Right lobe of liver (tissue), 6 donors: ENCODE measurements around the gene MYOF. TPM values are rescaled to one million over a fixed set of nuclear protein-coding genes. Genes with fewer than 3 reads are reported as not detected.

ENCODE experiments used
- ATAC-seq, 4 donors: fragments of 200-7000 bp; cut with Tn5 transposase; one replicate each; pipeline ENCODE4 v1.9.1; 2020; ENCODE audit warnings: mild to moderate bottlenecking in 4 of 4, moderate library complexity in 4 of 4
- DNase-seq, 3 donors: peaks; one replicate each; pipeline ENCODE4 v3.0.0-alpha.2; 2020
- H3K27ac ChIP-seq, 3 donors: fragments of 200-600 bp; one replicate each; pipeline ENCODE4 v1.8.0; 2022
- H3K27me3 ChIP-seq, 2 donors: fragments of 200-600 bp; one replicate each; pipeline ENCODE4 v1.8.0; 2022
- H3K36me3 ChIP-seq, 4 donors: fragments of 200-600 bp; sonication (generic) in 1 of 4; one replicate each; pipeline versions ENCODE4 v1.5.1 to v1.8.0; 2017 to 2022; ENCODE audit warnings: control low read depth in 1 of 4
- H3K4me1 ChIP-seq, 4 donors: fragments of 200-600 bp; sonication (generic) in 1 of 4; one replicate each; pipeline versions ENCODE4 v1.5.1 to v1.8.0; 2017 to 2022; ENCODE audit warnings: control low read depth in 1 of 4
- H3K4me3 ChIP-seq, 3 donors: fragments of 200-600 bp; one replicate each; pipeline ENCODE4 v1.8.0; 2022
- H3K9me3 ChIP-seq, 4 donors: fragments of 200-600 bp; sonication (generic) in 1 of 4; one replicate each; pipeline versions ENCODE4 v1.5.1 to v1.8.0; 2017 to 2022; ENCODE audit warnings: control low read depth in 1 of 4
- POLR2A ChIP-seq: fragments of 450-650 bp; IDR thresholded peaks from one replicate; pipeline ENCODE4 v1.6.1; 2017; ENCODE audit warnings: antibody characterized with exemption, mild to moderate bottlenecking
- WGBS: methylation state at CpG from one replicate; pipeline ENCODE4 v1.1.6; 2018; ENCODE audit warnings: low coverage, low lambda C conversion rate; ENCODE audit not compliant: insufficient coverage; ENCODE audit errors: missing lambda C conversion rate; 5-methylcytosine and 5-hydroxymethylcytosine counted together
- intact Hi-C, 2 donors: fragments of 100-400 bp; cut with DNase I; formaldehyde crosslinking; loops; one replicate each; pipeline versions ENCODE4 v1.11.2 to v1.14.1; 2022
- total RNA-seq, 6 experiments: library from RNA; depleted of rRNA in 2 of 6; stranded (reverse); fragments of >200 nt in 2 of 6; fragmentation: NEBNext Ultra II Directional in 3 of 6; extraction: Animal tissue kit (Norgen Biotek cat#: 25700) in 3 of 6; gene quantifications; one replicate each; pipeline versions ENCODE4 v1.1.0 to v1.2.4, GENCODE V29; 2016 to 2023
- TF ChIP-seq, protein P1 (sequence below), 4 donors: fragments of 200-600 bp in 3 of 4; fragments of 450-650 bp in 1 of 4; IDR thresholded peaks; one replicate each; pipeline versions ENCODE4 v1.5.1 to v1.8.0; 2016 to 2022; ENCODE audit warnings: antibody characterized with exemption in 4 of 4, mild to moderate bottlenecking in 2 of 4
- donor health status: DM: no; HTN: yes; CAD: no.
- donor health status: DM: no; HTN: no; CAD: no.
- donor health status: DM: no; HTN: no; CAD: no.
- donor health status: DM: no; HTN: yes; CAD: no.
- donor health status: DM: no; HTN: yes; CAD: no.

Gene MYOF
- total RNA-seq, 6 experiments from 2014 or later, result 1.9 to 14.6 (median 3.2) TPM

GRCh38 chr10:93463723-93464476 lies 18.2 kb downstream of the MYOF start:
- ATAC-seq (peak in 3 of 4 donors; percentile 13 to 64 (median 17)), DNase-seq (no peak)
- Histone ChIP-seq H3K9me3 (no peaks in the 10 kb centered on the region), H3K36me3 (no peaks in the 10 kb centered on the region), H3K4me3 (no peak overlapping the region), H3K4me1 (peaks cover 0 to 4% (median under 1%) of the 10 kb centered on the region in 4 donors), H3K27me3 (no peaks in the 10 kb centered on the region), H3K27ac (peak overlapping the region in 1 of 3 donors; percentile 6)
- intact Hi-C loops, result no loop called here
- 49% methylated on average over 6 of the region's 6 CpGs for WGBS
- TF ChIP-seq, protein P1, sequence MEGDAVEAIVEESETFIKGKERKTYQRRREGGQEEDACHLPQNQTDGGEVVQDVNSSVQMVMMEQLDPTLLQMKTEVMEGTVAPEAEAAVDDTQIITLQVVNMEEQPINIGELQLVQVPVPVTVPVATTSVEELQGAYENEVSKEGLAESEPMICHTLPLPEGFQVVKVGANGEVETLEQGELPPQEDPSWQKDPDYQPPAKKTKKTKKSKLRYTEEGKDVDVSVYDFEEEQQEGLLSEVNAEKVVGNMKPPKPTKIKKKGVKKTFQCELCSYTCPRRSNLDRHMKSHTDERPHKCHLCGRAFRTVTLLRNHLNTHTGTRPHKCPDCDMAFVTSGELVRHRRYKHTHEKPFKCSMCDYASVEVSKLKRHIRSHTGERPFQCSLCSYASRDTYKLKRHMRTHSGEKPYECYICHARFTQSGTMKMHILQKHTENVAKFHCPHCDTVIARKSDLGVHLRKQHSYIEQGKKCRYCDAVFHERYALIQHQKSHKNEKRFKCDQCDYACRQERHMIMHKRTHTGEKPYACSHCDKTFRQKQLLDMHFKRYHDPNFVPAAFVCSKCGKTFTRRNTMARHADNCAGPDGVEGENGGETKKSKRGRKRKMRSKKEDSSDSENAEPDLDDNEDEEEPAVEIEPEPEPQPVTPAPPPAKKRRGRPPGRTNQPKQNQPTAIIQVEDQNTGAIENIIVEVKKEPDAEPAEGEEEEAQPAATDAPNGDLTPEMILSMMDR (IDR thresholded peaks at IDR 0.05), result no peak
- TF ChIP-seq POLR2A, result no peak

- intact Hi-C loops, result no loop called here
- no peaks in the 10 kb centered on the region for H3K36me3 ChIP-seq
- no peak for DNase-seq
- TF ChIP-seq POLR2A, result no peak
- TF ChIP-seq, protein P1 (IDR thresholded peaks at IDR 0.05), result no peak
- no peak overlapping the region for H3K27ac ChIP-seq
- no peaks in the 10 kb centered on the region for H3K27me3 ChIP-seq
- 40% methylated on average over 9 of the region's 9 CpGs for WGBS
- ATAC-seq, result peak; percentile 9 to 61 (median 53)
- no peak overlapping the region for H3K4me3 ChIP-seq
- no peaks in the 10 kb centered on the region for H3K9me3 ChIP-seq
- H3K4me1 ChIP-seq, result peaks cover 0 to 4% (median under 1%) of the 10 kb centered on the region in 4 donors
Observed at GRCh38 chr10:93462881-93463280, 19.3 kb downstream of the MYOF start.

- 0% methylated on average over 1 of the region's 2 CpGs for WGBS
- ATAC-seq (no peak), DNase-seq (no peak)
- Histone ChIP-seq H3K36me3 (no peaks in the 10 kb centered on the region), H3K4me3 (no peak overlapping the region), H3K27me3 (no peaks in the 10 kb centered on the region), H3K4me1 (peaks cover 0 to 4% (median under 1%) of the 10 kb centered on the region in 4 donors), H3K27ac (no peak overlapping the region), H3K9me3 (no peaks in the 10 kb centered on the region)
- intact Hi-C loops, result no loop called here
- TF ChIP-seq, protein P1 (IDR thresholded peaks at IDR 0.05), result no peak
- no peak for TF ChIP-seq POLR2A
Observed at GRCh38 chr10:93462371-93462770, 19.8 kb downstream of the MYOF start.

GRCh38 chr10:93461807-93462178 lies 20.3 kb downstream of the MYOF start:
- no peak overlapping the region for H3K27ac ChIP-seq
- H3K4me3 ChIP-seq, result no peak overlapping the region
- no peaks in the 10 kb centered on the region for H3K9me3 ChIP-seq
- intact Hi-C loops, result no loop called here
- ATAC-seq (no peak), DNase-seq (no peak)
- no peaks in the 10 kb centered on the region for H3K27me3 ChIP-seq
- TF ChIP-seq, protein P1 (IDR thresholded peaks at IDR 0.05), result no peak
- no peak for TF ChIP-seq POLR2A
- peaks cover 0 to 4% (median under 1%) of the 10 kb centered on the region in 4 donors for H3K4me1 ChIP-seq
- WGBS, result 100% methylated on average over 1 of the region's 1 CpG
- H3K36me3 ChIP-seq, result no peaks in the 10 kb centered on the region
